SK-N-SH treated with all-trans-retinoic acid at 6 μM for 48 hours (cell line): ENCODE data around the gene REM2.
"Not testable (repeated sequence)": the region's sequence is repeated elsewhere in the genome, so short reads cannot be mapped to it uniquely, and the experiment has no call there.

Experiments
- ATAC-seq: fragments of 200-7000 bp; cut with Tn5 transposase; 3 replicates; pipeline ENCODE4 v1.9.1; 2020; ENCODE audit warnings: mild to moderate bottlenecking, moderate library complexity
- ARNTL ChIP-seq: fragments of 450-650 bp; formaldehyde crosslinking; IDR thresholded peaks from 2 replicates; pipeline ENCODE4 v1.5.0; 2020; ENCODE audit warnings: low read depth, mild to moderate bottlenecking, moderate library complexity, borderline replicate concordance
- BACH2 ChIP-seq: fragments of 250-450 bp; sonication (Bioruptor Pico); IDR thresholded peaks from 2 replicates; pipeline ENCODE4 v1.9.0; 2021; ENCODE audit warnings: mild to moderate bottlenecking, borderline replicate concordance
- CSDC2 ChIP-seq: fragments of 250-450 bp; sonication (Bioruptor Pico); IDR thresholded peaks from 2 replicates; pipeline ENCODE4 v1.5.0; 2020; ENCODE audit warnings: mild to moderate bottlenecking, moderate library complexity
- ESRRG ChIP-seq: fragments of 250-450 bp; sonication (Bioruptor Pico); IDR thresholded peaks from 2 replicates; pipeline ENCODE4 v1.6.1; 2021; ENCODE audit warnings: mild to moderate bottlenecking
- GLIS3 ChIP-seq: fragments of 250-450 bp; sonication (Bioruptor Pico); IDR thresholded peaks from 2 replicates; pipeline ENCODE4 v1.5.0; 2020; ENCODE audit warnings: mild to moderate bottlenecking, moderate library complexity
- ISL1 ChIP-seq: fragments of 250-450 bp; sonication (Bioruptor Pico); IDR thresholded peaks from 2 replicates; pipeline ENCODE4 v2.1.2; 2022; ENCODE audit warnings: mild to moderate bottlenecking, moderate library complexity
- OSR1 ChIP-seq: fragments of 250-450 bp; sonication (Bioruptor Pico); IDR thresholded peaks from 2 replicates; pipeline ENCODE4 v1.8.0; 2022; ENCODE audit warnings: moderate library complexity, mild to moderate bottlenecking, inconsistent platforms
- PPARA ChIP-seq: fragments of 250-450 bp; sonication (Bioruptor Pico); IDR thresholded peaks from 2 replicates; pipeline ENCODE4 v1.5.0; 2020; ENCODE audit warnings: mild to moderate bottlenecking, borderline replicate concordance
- SNAI2 ChIP-seq: fragments of 250-450 bp; sonication (Bioruptor Pico); IDR thresholded peaks from 2 replicates; pipeline ENCODE4 v1.5.0; 2020; ENCODE audit warnings: mild to moderate bottlenecking, moderate library complexity
- TOX ChIP-seq: fragments of 250-450 bp; sonication (Bioruptor Pico); IDR thresholded peaks from 2 replicates; pipeline ENCODE4 v1.8.0; 2021; ENCODE audit warnings: mild to moderate bottlenecking, moderate library complexity, borderline replicate concordance
- ZFP3 ChIP-seq: fragments of 250-450 bp; sonication (Bioruptor Pico); IDR thresholded peaks from 2 replicates; pipeline ENCODE4 v1.5.0; 2020; ENCODE audit warnings: mild to moderate bottlenecking, moderate library complexity
- ZFP30 ChIP-seq: fragments of 450-650 bp; formaldehyde crosslinking; IDR thresholded peaks from 2 replicates; pipeline ENCODE4 v1.5.0; 2022; ENCODE audit warnings: mild to moderate bottlenecking, moderate library complexity
- ZNF565 ChIP-seq: fragments of 450-650 bp; formaldehyde crosslinking; conservative IDR thresholded peaks from 2 replicates; pipeline ENCODE4 v1.5.0; 2020; ENCODE audit warnings: low read depth, mild to moderate bottlenecking, moderate library complexity
- ZNF70 ChIP-seq: fragments of 450-650 bp; formaldehyde crosslinking; IDR thresholded peaks from 2 replicates; pipeline ENCODE4 v1.5.0; 2020; ENCODE audit warnings: mild to moderate bottlenecking, moderate library complexity
- TF ChIP-seq, protein P1 (sequence below): fragments of 250-450 bp; sonication (Bioruptor Pico); IDR thresholded peaks from 2 replicates; pipeline ENCODE4 v1.8.0; 2020; ENCODE audit warnings: mild to moderate bottlenecking, moderate library complexity, borderline replicate concordance
- TF ChIP-seq, protein P2 (sequence below): fragments of 250-450 bp; sonication (Bioruptor Pico); IDR thresholded peaks from 2 replicates; pipeline ENCODE4 v1.8.0; 2021; ENCODE audit warnings: low read depth, mild to moderate bottlenecking, moderate library complexity, borderline replicate concordance
- TF ChIP-seq, protein P3 (sequence below): fragments of 250-450 bp; sonication (Bioruptor Pico); IDR thresholded peaks from 2 replicates; pipeline ENCODE4 v1.5.1; 2020; ENCODE audit warnings: low read depth, mild to moderate bottlenecking, moderate library complexity
- TF ChIP-seq, protein P4 (sequence below): fragments of 250-450 bp; sonication (Bioruptor Pico); IDR thresholded peaks from 2 replicates; pipeline ENCODE4 v1.5.1; 2021; ENCODE audit warnings: mild to moderate bottlenecking, moderate library complexity

The REM2 gene

DNA sequence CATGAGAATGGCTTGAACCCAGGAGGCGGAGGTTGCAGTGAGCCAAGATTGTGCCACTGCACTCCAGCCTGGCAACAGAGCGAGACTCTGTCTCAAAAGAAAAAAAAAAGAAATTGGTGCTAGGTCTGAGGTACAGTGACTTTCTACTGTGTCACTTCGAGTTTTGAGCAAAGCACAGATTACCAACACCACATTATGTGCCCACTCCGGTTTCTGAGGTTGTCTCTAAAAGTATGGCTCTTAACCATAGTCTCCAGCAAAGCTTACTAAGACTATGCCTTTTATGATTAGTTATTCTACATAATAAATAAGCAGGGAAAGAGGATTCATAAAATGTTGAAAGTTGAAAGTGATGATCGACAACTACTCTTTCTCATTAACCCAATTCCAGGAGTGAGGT, 27.9 kb downstream of the REM2 start:
- TF ChIP-seq PPARA (CRISPR knock-in tag) (no peak), BACH2 (CRISPR knock-in tag) (no peak), SNAI2 (CRISPR knock-in tag) (no peak), ESRRG (no peak), ZFP30 (CRISPR knock-in tag) (no peak), ZNF70 (no peak), ZNF565 (CRISPR knock-in tag) (no peak)
- TF ChIP-seq, protein P1, sequence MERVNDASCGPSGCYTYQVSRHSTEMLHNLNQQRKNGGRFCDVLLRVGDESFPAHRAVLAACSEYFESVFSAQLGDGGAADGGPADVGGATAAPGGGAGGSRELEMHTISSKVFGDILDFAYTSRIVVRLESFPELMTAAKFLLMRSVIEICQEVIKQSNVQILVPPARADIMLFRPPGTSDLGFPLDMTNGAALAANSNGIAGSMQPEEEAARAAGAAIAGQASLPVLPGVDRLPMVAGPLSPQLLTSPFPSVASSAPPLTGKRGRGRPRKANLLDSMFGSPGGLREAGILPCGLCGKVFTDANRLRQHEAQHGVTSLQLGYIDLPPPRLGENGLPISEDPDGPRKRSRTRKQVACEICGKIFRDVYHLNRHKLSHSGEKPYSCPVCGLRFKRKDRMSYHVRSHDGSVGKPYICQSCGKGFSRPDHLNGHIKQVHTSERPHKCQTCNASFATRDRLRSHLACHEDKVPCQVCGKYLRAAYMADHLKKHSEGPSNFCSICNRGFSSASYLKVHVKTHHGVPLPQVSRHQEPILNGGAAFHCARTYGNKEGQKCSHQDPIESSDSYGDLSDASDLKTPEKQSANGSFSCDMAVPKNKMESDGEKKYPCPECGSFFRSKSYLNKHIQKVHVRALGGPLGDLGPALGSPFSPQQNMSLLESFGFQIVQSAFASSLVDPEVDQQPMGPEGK (CRISPR knock-in tag) = no peak
- TF ChIP-seq, protein P2, sequence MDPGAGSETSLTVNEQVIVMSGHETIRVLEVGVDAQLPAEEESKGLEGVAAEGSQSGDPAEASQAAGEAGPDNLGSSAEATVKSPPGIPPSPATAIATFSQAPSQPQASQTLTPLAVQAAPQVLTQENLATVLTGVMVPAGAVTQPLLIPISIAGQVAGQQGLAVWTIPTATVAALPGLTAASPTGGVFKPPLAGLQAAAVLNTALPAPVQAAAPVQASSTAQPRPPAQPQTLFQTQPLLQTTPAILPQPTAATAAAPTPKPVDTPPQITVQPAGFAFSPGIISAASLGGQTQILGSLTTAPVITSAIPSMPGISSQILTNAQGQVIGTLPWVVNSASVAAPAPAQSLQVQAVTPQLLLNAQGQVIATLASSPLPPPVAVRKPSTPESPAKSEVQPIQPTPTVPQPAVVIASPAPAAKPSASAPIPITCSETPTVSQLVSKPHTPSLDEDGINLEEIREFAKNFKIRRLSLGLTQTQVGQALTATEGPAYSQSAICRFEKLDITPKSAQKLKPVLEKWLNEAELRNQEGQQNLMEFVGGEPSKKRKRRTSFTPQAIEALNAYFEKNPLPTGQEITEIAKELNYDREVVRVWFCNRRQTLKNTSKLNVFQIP (CRISPR knock-in tag) = no peak
- ATAC-seq = no peak

DNA sequence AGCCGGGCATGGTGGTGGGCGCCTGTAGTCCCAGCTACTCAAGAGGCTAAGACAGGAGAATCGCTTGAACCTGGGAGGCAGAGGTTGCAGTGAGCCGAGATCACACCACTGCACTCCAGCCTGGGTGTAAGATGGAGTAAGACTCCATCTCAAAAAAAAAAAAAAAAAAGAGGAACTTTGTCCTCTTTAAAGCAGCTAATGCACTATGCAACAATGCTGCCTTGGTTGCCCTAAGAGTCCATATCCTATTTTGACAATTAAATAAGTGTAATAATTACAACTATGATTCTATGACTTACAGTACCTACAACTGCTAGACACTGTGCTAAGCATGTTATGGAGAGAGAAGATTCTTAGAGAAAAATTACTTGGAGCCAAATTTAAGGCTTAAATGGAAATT, 31.8 kb downstream of the REM2 start:
- ATAC-seq = not testable (repeated sequence)

DNA sequence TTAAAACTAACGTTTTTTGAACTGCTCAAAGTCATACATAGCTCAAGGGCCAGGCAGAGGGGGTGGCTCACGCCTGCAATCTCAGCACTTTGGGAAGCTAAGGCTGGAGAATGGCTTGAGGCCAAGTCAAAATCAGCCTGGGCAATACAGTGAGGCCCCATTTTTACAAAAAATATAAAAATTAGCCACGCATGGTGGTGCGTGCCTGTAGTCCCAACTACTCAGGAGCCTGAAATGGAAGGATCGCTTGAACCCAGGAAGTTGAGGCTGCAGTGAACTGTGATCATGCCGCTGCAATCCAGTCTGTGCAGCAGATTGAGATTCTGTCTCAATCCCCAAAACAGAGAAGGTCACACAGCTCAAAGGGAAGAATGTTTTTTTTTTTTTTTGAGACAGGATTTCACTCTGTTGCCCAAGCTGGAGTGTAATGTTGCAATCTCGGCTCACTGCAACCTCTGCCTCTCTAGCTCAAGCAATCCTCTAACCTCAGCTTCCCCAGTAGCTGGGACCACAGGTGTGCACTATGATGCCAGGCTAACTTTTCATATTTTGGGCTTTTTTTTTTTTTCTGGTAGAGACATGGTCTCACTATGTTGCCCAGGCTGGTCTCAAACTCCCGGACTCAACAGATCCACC, 33.0 kb downstream of the REM2 start:
- ATAC-seq = no peak
- TF ChIP-seq, protein P1 (CRISPR knock-in tag) = no peak
- no peak for TF ChIP-seq ARNTL
- TF ChIP-seq ZFP3 (CRISPR knock-in tag) = no peak
- TF ChIP-seq ZFP30 (CRISPR knock-in tag) = no peak

DNA sequence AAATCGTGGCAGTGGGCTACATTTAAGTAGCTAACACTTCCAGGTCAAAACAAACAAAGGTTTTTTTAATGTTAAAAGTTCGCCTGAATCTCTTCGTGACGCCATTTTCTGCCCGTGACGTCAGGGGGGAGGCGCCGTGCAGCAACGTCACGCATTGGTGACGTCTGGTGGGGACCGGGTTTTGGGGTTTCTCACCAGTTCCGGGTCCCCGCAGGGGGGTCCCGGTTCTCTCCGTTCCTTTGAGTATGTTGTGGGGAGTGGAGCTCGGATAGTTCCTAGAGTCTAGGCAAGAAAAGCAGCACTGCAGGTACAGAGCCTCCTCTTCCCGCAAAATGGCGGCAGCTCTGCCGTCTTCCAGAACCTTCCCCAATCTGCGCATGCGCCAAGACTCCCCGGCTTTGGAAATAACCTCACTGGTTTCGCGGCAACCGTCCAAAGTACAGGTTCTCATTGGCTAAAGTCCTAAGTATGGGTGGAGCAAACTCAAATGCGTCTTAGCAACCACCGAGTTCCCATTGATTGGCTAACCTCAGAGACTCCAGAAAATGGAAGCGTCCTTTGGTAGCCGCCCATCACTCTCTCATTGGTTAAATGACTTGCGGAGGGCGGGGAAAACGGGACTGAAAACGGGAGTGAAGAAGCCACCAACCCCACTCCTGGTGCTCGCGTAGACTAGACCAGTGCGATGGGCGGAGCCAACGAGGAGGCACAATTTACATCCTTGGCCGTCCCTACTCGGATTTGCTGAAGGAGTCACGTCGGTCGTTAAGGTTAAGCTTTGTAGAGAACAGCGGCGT, 36.0 kb downstream of the REM2 start, which contains the start of gene RBM23:
Gene RBM23 (minus strand): TSS at position 346 of the 797 bp plus-strand sequence.
- peak; percentile 99 for ATAC-seq
- TF ChIP-seq ZNF70 (no peak), PPARA (CRISPR knock-in tag) (no peak), CSDC2 (CRISPR knock-in tag) (no peak), ESRRG (no peak), TOX (CRISPR knock-in tag) (no peak), ZFP30 (CRISPR knock-in tag) (no peak), OSR1 (CRISPR knock-in tag) (no peak), ARNTL (no peak), ISL1 (CRISPR knock-in tag) (no peak), GLIS3 (CRISPR knock-in tag) (no peak), ZNF565 (CRISPR knock-in tag) (no peak)
- TF ChIP-seq, protein P3, sequence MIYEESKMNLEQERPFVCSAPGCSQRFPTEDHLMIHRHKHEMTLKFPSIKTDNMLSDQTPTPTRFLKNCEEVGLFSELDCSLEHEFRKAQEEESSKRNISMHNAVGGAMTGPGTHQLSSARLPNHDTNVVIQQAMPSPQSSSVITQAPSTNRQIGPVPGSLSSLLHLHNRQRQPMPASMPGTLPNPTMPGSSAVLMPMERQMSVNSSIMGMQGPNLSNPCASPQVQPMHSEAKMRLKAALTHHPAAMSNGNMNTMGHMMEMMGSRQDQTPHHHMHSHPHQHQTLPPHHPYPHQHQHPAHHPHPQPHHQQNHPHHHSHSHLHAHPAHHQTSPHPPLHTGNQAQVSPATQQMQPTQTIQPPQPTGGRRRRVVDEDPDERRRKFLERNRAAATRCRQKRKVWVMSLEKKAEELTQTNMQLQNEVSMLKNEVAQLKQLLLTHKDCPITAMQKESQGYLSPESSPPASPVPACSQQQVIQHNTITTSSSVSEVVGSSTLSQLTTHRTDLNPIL (CRISPR knock-in tag) = no peak
- TF ChIP-seq, protein P2 (CRISPR knock-in tag) = no peak
- TF ChIP-seq, protein P1 (CRISPR knock-in tag) = no peak
- TF ChIP-seq, protein P4, sequence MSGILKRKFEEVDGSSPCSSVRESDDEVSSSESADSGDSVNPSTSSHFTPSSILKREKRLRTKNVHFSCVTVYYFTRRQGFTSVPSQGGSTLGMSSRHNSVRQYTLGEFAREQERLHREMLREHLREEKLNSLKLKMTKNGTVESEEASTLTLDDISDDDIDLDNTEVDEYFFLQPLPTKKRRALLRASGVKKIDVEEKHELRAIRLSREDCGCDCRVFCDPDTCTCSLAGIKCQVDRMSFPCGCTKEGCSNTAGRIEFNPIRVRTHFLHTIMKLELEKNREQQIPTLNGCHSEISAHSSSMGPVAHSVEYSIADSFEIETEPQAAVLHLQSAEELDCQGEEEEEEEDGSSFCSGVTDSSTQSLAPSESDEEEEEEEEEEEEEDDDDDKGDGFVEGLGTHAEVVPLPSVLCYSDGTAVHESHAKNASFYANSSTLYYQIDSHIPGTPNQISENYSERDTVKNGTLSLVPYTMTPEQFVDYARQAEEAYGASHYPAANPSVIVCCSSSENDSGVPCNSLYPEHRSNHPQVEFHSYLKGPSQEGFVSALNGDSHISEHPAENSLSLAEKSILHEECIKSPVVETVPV (CRISPR knock-in tag) = no peak
